AG04449 (cell line): ENCODE measurements around the gene AUNIP.

ENCODE experiments used
- CTCF ChIA-PET: fragments of 350-600 bp; formaldehyde crosslinking; extraction: SDS; loops from one replicate; lab custom pipeline; 2021; ENCODE audit warnings: antibody characterized with exemption; lab: Yijun Ruan, JAX
- POLR2A ChIA-PET: fragments of 400-600, 350-600 bp; formaldehyde crosslinking; extraction: SDS; loops from one replicate; lab custom pipeline; 2020; ENCODE audit warnings: antibody characterized with exemption, inconsistent platforms; lab: Yijun Ruan, JAX
- DNase-seq: peaks from one replicate; pipeline ENCODE4 v3.0.0-alpha.2; 2010; ENCODE audit warnings: low read depth, low spot score
- H3K4me3 ChIP-seq: 2 replicates; pipeline ENCODE4 v1.5.1; 2011; ENCODE audit warnings: low read depth, mild to moderate bottlenecking, control low read depth, low read length
- TF ChIP-seq, protein P1 (sequence below): IDR thresholded peaks from one replicate; pipeline ENCODE4 v1.5.1; 2011; ENCODE audit warnings: mild to moderate bottlenecking, moderate library complexity, low read length, control low read depth, inconsistent platforms; ENCODE audit not compliant: insufficient read depth; ENCODE audit errors: missing control alignments

Gene AUNIP

DNA sequence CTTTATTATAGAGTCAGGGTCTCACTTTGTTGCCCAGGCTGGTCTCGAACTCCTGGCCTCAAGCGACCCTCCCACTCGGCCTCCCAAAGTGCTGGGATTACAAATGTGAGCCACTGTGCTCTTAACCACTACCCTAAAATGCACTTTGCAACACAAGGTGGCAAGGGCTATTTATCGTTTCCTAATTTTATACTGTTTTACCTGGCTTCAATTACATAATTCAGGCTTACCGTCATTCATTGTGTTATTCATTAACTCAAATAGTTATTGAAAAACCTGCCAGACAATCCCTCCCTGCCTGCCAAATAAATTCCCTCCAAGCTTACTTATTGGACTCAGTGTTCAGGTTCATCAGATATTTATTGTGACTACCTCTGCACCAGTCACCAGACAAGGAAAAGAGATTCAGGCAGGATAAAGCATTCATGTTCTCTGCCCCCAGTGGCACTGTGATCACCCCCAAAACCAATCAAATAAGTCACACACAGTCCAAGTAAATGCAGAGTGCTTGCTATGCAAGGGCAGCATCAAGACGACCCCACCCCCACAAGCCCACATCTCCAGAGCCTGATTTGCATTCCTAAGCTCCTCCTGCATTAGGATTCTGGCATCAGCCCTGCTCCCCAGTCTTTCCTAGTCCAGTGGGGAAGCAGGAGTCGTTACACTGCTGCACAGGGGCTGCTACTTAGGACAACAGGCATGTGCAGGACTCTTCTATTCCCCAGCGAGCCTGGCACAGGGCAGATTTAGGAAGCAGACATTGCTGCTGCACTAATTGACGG, 8.1 kb upstream of the AUNIP start:
- TF ChIP-seq, protein P1, sequence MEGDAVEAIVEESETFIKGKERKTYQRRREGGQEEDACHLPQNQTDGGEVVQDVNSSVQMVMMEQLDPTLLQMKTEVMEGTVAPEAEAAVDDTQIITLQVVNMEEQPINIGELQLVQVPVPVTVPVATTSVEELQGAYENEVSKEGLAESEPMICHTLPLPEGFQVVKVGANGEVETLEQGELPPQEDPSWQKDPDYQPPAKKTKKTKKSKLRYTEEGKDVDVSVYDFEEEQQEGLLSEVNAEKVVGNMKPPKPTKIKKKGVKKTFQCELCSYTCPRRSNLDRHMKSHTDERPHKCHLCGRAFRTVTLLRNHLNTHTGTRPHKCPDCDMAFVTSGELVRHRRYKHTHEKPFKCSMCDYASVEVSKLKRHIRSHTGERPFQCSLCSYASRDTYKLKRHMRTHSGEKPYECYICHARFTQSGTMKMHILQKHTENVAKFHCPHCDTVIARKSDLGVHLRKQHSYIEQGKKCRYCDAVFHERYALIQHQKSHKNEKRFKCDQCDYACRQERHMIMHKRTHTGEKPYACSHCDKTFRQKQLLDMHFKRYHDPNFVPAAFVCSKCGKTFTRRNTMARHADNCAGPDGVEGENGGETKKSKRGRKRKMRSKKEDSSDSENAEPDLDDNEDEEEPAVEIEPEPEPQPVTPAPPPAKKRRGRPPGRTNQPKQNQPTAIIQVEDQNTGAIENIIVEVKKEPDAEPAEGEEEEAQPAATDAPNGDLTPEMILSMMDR = no peak
- ChIA-PET CTCF (interaction anchor here (2.0 kb wide), 1 partner anchor 28 kb away, joined by 5 read pairs; no protein-coding TSS in a partner anchor), POLR2A (no interaction called here)
- DNase-seq = no peak
- no peak overlapping the region for H3K4me3 ChIP-seq

DNA sequence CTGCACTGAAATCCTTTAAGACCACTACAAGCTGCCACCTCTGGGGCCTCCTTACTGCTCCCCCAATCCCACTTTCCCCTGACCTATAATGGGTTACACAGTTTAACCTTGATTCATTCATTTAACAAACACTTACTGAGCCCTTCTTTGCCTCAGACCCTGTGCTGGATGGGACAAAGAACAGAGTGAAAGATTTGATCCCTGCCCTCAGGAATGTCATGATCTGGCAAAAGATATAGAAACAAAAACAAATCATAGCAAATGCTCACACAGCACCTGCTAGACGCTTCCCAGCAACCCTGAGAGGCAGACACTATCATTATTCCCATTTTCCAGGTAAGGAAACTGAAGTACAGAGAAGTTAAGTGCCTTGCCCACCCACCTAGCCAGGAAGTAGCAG, 7.0 kb upstream of the AUNIP start:
- H3K4me3 ChIP-seq = no peak overlapping the region
- CTCF ChIA-PET = interaction anchor here (2.0 kb wide), 1 partner anchor 29 kb away, joined by 5 read pairs; no protein-coding TSS in a partner anchor
- POLR2A ChIA-PET = no interaction called here
- TF ChIP-seq, protein P1 = no peak
- DNase-seq = no peak

DNA sequence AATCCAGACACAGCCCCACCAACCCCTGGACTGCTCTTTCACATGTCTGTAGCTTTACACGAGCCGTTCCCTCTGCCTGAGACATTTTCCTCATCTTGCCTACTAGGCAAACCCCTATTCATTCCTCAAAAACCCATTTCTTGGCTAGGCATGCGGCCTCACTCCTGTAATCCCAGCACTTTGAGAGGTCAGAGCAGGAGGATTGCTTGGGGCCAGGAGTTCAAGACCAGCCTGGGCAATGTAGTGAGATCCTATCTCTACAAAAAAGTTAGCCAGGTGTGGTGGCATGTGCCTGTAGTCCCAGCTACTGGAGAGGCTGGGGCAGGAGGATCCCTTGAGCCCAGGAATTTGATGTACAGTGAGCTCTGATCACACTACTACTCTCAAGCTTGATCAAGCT, 5.2 kb upstream of the AUNIP start:
- TF ChIP-seq, protein P1 = no peak
- no peak overlapping the region for H3K4me3 ChIP-seq
- no peak for DNase-seq
- CTCF ChIA-PET = interaction anchor here (0.7 to 1.5 kb wide), 2 partner anchors 11 to 135 kb away, joined by 3 read pairs; partner anchors contain the start of gene PAQR7
- POLR2A ChIA-PET = interaction anchor here (0.9 to 1.4 kb wide), 2 partner anchors 8 to 10 kb away, joined by 3 read pairs; no protein-coding TSS in a partner anchor

DNA sequence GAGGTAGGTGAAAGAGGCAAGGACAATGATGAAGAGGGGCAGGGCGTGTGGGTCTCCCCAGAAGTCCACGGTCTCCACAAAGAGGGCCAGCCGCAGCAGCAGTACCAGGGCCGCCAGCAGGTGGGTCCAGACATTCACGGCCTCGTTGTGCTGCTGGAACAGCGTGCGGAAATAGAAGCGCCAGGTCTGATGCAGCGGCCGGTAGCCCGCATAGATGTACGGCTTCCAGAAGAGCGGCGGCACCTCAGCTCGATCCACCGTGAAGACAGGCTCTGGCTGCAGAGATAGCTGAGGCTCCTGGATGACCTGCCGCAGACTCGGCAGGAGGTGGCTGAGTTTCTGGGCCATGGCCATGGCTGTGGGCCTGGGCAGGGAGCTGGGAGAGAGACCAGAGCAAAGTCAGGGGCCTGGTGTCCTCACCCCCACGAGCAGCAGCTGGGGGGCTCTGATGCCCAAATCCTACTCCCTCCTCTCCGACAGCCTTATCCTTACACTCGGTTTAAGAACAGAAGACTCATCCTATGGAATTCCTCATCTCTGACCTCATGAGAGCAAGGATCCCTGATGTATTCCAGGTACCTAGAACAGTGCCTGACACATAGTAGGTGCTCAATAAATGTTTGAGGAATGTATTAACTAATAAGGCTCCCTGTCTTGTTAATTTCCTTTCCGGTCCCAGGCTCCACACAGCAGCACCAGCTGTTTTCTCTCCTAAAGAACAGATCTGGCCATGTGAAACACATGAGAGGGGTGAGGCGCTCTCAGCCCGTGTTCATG, 4.4 kb upstream of the AUNIP start:
- POLR2A ChIA-PET = no interaction called here
- no peak for DNase-seq
- no peak overlapping the region for H3K4me3 ChIP-seq
- CTCF ChIA-PET = interaction anchor here (0.7 to 1.4 kb wide), 2 partner anchors 19 to 136 kb away, joined by 3 read pairs; no protein-coding TSS in a partner anchor
- TF ChIP-seq, protein P1 = no peak

DNA sequence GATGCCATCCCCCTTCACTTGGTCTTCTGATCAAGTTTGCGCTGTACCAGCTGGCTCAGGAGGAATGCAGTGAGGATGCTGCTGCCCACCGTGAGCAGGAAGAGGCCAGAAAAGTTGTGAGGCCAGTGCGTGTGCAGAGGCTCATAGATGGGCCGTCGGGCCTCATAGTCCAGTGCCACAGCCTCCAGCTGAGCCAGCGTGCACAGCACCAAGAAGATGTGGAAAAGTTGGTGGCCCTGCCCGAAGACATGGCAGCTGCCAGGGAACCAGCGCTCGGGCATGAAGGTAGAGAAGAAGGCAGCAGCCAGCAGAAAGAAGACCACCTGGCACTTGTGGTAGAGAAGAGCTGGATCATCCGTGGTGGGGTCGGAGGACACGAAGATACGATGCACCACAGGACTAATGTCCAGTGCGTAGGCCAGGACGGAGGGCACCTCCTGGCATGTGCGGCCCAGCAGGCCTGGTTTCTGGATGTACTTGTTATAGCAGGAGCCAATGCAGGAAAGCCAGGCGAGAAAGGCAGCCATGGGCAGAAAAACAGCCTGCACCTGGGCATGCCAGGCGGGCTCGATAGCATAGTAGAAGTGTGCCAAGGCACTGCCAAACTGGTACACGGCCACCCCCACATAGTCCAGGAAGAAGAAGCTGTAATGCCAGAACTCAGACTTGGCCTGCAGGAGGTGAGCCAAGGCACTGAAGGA, 3.7 kb upstream of the AUNIP start:
- ChIA-PET CTCF (interaction anchor here (1.4 to 1.8 kb wide), 2 partner anchors 18 to 33 kb away, joined by 3 to 5 read pairs; no protein-coding TSS in a partner anchor), POLR2A (interaction anchor here (1.0 kb wide), 1 partner anchor 33 kb away, joined by 3 read pairs; no protein-coding TSS in a partner anchor)
- no peak for DNase-seq
- no peak overlapping the region for H3K4me3 ChIP-seq
- TF ChIP-seq, protein P1 = no peak
